HEK293T (cell line): ENCODE measurements around the gene LARGE1.

Experiments used
- CTCF ChIA-PET: fragments of 350-600 bp; formaldehyde crosslinking; extraction: SDS; loops from one replicate; lab custom pipeline; 2021; ENCODE audit warnings: antibody characterized with exemption, inconsistent platforms; lab: Yijun Ruan, JAX
- POLR2A ChIA-PET: fragments of 350-600 bp; formaldehyde crosslinking; extraction: SDS; loops from one replicate; lab custom pipeline; 2020; ENCODE audit warnings: antibody characterized with exemption, inconsistent platforms; lab: Yijun Ruan, JAX
- DNase-seq: peaks from one replicate; pipeline ENCODE4 v3.0.0; 2012; ENCODE audit warnings: mixed read lengths; ENCODE audit errors: extremely low spot score
- ARNT ChIP-seq: fragments of 450-650 bp; IDR thresholded peaks from 2 replicates; pipeline ENCODE4 v1.6.1; 2017; ENCODE audit warnings: mild to moderate bottlenecking
- BHLHE40 ChIP-seq: fragments of 450-650 bp; IDR thresholded peaks from 2 replicates; pipeline ENCODE4 v1.6.1; 2016; ENCODE audit warnings: mild to moderate bottlenecking, moderate library complexity, borderline replicate concordance
- CTBP1 ChIP-seq: fragments of 450-650 bp; IDR thresholded peaks from 2 replicates; pipeline ENCODE4 v1.6.1; 2016; ENCODE audit warnings: borderline replicate concordance
- ELF4 ChIP-seq: fragments of 450-650 bp; IDR thresholded peaks from 2 replicates; pipeline ENCODE4 v1.6.1; 2017; ENCODE audit warnings: antibody characterized with exemption
- FOXA1 ChIP-seq: fragments of 450-650 bp; IDR thresholded peaks from 2 replicates; pipeline ENCODE4 v1.6.1; 2016; ENCODE audit warnings: mild to moderate bottlenecking
- FOXK2 ChIP-seq: fragments of 450-650 bp; IDR thresholded peaks from 2 replicates; pipeline ENCODE4 v1.6.1; 2016; ENCODE audit warnings: mild to moderate bottlenecking
- FOXM1 ChIP-seq: fragments of 450-650 bp; IDR thresholded peaks from 2 replicates; pipeline ENCODE4 v1.6.1; 2017; ENCODE audit warnings: mild to moderate bottlenecking, borderline replicate concordance
- HDGF ChIP-seq: fragments of 450-650 bp; IDR thresholded peaks from 2 replicates; pipeline ENCODE4 v1.6.1; 2017; ENCODE audit warnings: antibody characterized with exemption, borderline replicate concordance
- L3MBTL2 ChIP-seq: fragments of 450-650 bp; conservative IDR thresholded peaks from 2 replicates; pipeline ENCODE4 v1.6.1; 2016; ENCODE audit warnings: mild to moderate bottlenecking
- LEF1 ChIP-seq: fragments of 450-650 bp; IDR thresholded peaks from 2 replicates; pipeline ENCODE4 v1.6.1; 2017; ENCODE audit warnings: mild to moderate bottlenecking, borderline replicate concordance
- NFRKB ChIP-seq: fragments of 450-650 bp; IDR thresholded peaks from 2 replicates; pipeline ENCODE4 v1.6.1; 2016; ENCODE audit warnings: mild to moderate bottlenecking, moderate library complexity
- SP1 ChIP-seq: fragments of 450-650 bp; IDR thresholded peaks from 2 replicates; pipeline ENCODE4 v1.6.1; 2017
- SUZ12 ChIP-seq: fragments of 450-650 bp; IDR thresholded peaks from 2 replicates; pipeline ENCODE4 v1.6.1; 2016; ENCODE audit warnings: mild to moderate bottlenecking
- TARDBP ChIP-seq: fragments of 450-650 bp; IDR thresholded peaks from 2 replicates; pipeline ENCODE4 v1.6.1; 2016
- ZNF384 ChIP-seq: fragments of 450-650 bp; IDR thresholded peaks from 2 replicates; pipeline ENCODE4 v1.6.1; 2016
- TF ChIP-seq, protein P1 (sequence below): fragments of 450-650 bp; IDR thresholded peaks from 2 replicates; pipeline ENCODE4 v1.6.1; 2016

Gene LARGE1

DNA sequence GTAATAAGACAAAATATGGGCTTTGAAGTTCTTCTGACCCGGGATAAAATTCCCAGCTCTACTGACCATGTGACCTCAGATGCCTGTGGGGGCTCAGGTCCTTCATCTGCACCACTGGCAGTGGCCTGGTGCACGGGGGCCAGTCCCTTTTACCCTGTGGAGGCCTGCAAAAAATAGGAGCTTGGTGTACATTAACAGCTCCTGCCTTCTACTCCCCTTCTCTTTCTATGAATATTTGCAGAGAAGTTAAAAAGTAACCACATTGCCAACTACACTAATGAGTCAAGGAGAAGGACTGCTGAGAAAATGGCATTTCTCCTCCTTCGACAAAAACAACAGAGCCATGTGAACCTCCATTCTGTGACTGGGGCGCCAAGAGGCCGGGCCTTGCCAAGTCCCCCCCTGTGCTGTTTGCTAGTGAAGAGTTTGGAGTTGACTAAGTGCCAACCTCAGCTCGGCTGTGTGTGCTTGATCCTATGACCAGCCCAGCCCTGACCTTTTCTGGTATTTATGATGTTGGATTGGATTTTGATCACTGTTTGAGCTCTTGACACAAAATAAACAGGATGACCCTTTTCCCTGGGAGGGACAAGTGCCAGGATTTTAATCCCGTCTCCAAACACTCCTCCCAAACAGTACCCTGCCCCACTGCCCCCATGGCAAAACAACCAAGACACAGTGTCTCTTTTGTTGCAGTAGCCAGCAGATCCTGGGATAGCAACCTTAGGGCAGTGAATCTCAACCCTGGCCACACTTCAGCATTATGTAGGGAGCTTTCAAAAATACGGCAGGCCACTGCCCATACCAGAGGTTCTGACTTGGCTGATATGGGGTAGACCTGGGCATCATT is 380.1 kb downstream of the LARGE1 start:
- ChIA-PET CTCF (no interaction called here), POLR2A (no interaction called here)
- no peak for TF ChIP-seq ELF4
- no peak for TF ChIP-seq TARDBP
- TF ChIP-seq L3MBTL2: no peak
- TF ChIP-seq SP1: no peak
- TF ChIP-seq BHLHE40: no peak
- TF ChIP-seq ARNT: no peak
- no peak for TF ChIP-seq HDGF
- DNase-seq: no peak

DNA sequence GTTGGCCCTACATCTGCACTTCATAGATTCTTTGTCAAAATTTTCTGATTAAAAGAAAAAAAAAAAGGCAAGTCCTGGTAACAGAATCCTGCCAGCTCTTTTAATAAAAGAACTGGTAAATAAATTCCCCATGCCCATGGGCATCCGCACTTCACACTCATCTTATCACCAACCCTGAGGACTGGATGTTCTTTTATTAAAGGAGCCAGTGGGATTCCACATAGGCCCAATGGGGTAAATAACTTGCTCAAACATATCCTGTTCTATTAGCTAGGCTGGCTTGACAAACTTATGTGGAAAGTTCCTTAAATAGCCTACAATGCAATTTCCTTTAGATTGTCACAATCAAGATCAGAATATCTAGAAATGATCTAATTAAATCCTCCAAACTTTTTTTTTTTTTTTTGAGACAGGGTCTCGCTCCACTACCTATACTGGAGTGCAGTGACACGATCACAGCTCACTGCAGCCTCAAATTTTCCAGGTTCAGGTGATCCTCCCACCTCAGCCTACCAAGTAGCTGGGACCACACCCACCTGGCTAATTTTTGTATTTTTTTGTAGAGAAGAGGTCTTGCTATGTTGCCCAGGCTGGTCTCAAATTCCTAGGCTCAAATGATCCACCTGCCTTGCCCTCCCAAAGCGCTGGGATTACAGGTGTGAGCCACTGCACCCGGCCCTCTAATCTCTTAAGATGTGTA is 380.9 kb downstream of the LARGE1 start:
- ChIA-PET POLR2A (no interaction called here), CTCF (interaction anchor here (1.1 kb wide), 1 partner anchor 21 kb away, joined by 3 read pairs; no protein-coding TSS in a partner anchor)
- no peak for DNase-seq
- no peak for TF ChIP-seq L3MBTL2
- no peak for TF ChIP-seq SUZ12
- TF ChIP-seq FOXK2: no peak
- no peak for TF ChIP-seq CTBP1
- TF ChIP-seq NFRKB: no peak
- no peak for TF ChIP-seq SP1
- TF ChIP-seq LEF1: no peak
- no peak for TF ChIP-seq HDGF
- TF ChIP-seq, protein P1, sequence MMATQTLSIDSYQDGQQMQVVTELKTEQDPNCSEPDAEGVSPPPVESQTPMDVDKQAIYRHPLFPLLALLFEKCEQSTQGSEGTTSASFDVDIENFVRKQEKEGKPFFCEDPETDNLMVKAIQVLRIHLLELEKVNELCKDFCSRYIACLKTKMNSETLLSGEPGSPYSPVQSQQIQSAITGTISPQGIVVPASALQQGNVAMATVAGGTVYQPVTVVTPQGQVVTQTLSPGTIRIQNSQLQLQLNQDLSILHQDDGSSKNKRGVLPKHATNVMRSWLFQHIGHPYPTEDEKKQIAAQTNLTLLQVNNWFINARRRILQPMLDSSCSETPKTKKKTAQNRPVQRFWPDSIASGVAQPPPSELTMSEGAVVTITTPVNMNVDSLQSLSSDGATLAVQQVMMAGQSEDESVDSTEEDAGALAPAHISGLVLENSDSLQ: no peak
- TF ChIP-seq ZNF384: no peak
- TF ChIP-seq TARDBP: no peak

DNA sequence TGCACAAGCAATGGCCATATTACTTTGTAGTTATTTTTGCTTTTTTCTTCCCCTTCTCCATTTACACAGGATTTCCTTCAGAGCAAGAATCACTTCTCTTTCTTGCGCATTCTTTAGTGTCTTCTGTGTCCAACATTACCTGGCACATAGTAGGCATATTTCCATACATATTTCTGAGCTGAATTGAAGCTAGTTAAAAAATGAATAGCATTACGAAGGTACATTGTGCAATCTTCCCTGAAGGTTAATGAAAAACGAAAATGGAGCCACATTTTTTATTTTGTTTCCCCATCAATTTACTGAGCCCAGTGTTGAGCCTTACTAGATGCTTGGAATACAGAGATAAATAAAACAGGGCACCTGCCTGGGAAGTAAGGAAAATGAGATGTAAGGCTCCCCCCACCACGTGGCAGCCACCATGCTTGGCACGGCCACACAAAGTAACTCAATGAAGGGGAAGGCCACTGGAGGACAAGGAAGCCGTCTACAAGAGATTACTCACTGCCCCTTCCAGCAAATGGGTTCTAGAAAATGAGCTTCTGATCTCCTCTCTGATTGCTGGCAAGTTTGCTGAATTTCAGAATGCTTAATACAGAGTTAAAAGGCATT is 381.9 kb downstream of the LARGE1 start:
- TF ChIP-seq FOXA1 (no peak), FOXK2 (no peak), CTBP1 (no peak), L3MBTL2 (no peak), BHLHE40 (no peak), ELF4 (no peak), SP1 (no peak), ARNT (no peak), SUZ12 (no peak), TARDBP (no peak), LEF1 (no peak), HDGF (no peak)
- POLR2A ChIA-PET: no interaction called here
- CTCF ChIA-PET: interaction anchor here (1.1 kb wide), 1 partner anchor 20 kb away, joined by 3 read pairs; no protein-coding TSS in a partner anchor
- no peak for DNase-seq

DNA sequence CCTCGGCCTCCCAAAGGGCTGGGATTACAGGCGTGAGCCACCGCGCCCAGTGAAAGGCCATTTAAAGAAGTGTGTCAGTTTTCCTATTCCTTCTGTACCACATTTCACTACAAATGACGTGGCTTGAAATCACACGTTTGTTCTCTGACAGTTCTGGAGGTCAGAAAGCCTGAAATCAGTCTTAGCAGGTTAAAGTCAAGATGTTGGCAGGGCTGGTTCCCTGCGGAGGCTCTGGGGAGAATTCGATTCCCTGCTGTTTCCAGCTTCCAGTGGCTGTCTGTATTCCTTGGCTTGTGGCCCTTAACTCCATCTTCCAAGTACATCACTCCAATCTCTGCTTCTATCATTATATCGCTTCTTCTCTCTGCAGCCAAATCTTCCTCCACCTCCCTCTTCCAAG is 383.2 kb downstream of the LARGE1 start:
- ChIA-PET POLR2A (no interaction called here), CTCF (no interaction called here)
- no peak for DNase-seq
- TF ChIP-seq BHLHE40: no peak
- TF ChIP-seq ELF4: no peak
- TF ChIP-seq FOXM1: no peak
- no peak for TF ChIP-seq FOXA1
- TF ChIP-seq L3MBTL2: no peak
- TF ChIP-seq NFRKB: no peak
- TF ChIP-seq ZNF384: no peak
- TF ChIP-seq SP1: no peak
- TF ChIP-seq, protein P1: no peak
- TF ChIP-seq CTBP1: no peak

DNA sequence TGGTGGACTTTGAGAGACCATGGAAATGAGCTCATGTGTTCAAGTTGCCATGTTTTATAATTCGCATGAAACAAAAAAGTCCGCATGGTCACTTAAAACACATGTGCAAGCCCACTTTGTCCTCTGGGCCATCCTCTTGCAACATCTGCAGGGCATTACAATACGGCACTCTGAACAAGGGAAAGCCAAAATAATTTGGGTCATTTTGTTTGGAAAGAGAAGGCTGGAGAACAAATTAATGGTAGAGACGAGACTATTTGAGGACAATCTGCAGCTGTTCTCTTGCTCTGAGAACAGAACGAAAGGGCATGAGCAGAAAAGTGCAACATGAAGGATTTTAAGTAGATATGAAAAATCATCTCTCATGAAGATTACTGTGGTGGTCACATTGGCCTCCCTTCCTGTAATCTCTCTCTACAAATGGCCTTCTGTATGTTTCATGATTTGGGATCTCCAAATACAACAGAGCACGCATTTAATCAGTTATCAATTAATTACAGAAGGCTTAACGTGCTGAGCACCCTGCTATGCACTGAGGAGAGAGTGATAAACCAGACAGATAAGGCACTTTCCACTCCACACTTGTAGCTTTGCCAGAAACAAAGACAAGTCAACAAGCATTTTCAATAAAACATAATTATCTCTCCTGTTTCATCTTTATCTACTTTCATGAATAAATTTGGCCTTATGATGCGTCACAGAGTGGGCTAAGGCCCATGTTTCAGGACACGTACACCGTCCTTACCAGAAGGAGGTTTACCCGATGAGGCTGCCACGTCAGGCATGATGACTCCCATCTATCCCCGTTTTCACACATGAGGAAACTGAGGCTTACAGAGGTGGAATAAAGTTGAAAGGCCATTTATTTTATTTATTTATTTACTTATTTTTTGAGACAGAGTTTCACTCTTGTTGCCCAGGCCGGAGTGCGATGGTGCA is 384.1 kb downstream of the LARGE1 start:
- ChIA-PET POLR2A (no interaction called here), CTCF (no interaction called here)
- TF ChIP-seq FOXM1 (no peak), ARNT (no peak), SUZ12 (no peak), BHLHE40 (no peak), HDGF (no peak), L3MBTL2 (no peak), SP1 (no peak), NFRKB (no peak), ZNF384 (no peak), CTBP1 (no peak), TARDBP (no peak), ELF4 (no peak), FOXK2 (no peak), FOXA1 (no peak)
- TF ChIP-seq, protein P1: no peak
- no peak for DNase-seq
